ENCODE measurements around the gene TNRC6C. TPM values are rescaled to one million over a fixed set of nuclear protein-coding genes. Genes with fewer than 3 reads are reported as not detected.

The TNRC6C gene
- total RNA-seq, 3 donors from 2014 or later, result 19.6 to 25.0 (median 20.4) TPM

GRCh38 chr17:78124081-78124835, 165.8 kb downstream of the TNRC6C start:
- Mint-ChIP-seq H3K36me3 (ENCODE audit: insufficient read depth) (peaks cover 15% of the 10 kb centered on the region), H3K4me1 (ENCODE audit: low read depth) (peaks cover 76% of the 10 kb centered on the region), H3K9me3 (no peaks in the 10 kb centered on the region), H3K4me3 (no peak overlapping the region), H3K27me3 (ENCODE audit: low read depth) (no peaks in the 10 kb centered on the region)
- no peak for ATAC-seq
- DNase-seq, result no peak

GRCh38 chr17:78124836-78125137, 166.3 kb downstream of the TNRC6C start:
- peak overlapping the region; percentile 70 for H3K4me3 Mint-ChIP-seq
- peaks cover 15% of the 10 kb centered on the region for H3K36me3 Mint-ChIP-seq (ENCODE audit: insufficient read depth)
- peaks cover 80% of the 10 kb centered on the region for H3K4me1 Mint-ChIP-seq (ENCODE audit: low read depth)
- H3K27me3 Mint-ChIP-seq (ENCODE audit: low read depth), result no peaks in the 10 kb centered on the region
- H3K9me3 Mint-ChIP-seq, result no peaks in the 10 kb centered on the region
- DNase-seq, result no peak
- ATAC-seq, result no peak

GRCh38 chr17:78125138-78125913, 166.8 kb downstream of the TNRC6C start:
- Mint-ChIP-seq H3K36me3 (ENCODE audit: insufficient read depth) (peaks cover 15% of the 10 kb centered on the region), H3K9me3 (no peaks in the 10 kb centered on the region), H3K4me3 (peak overlapping the region; percentile 70), H3K27me3 (ENCODE audit: low read depth) (no peaks in the 10 kb centered on the region), H3K4me1 (ENCODE audit: low read depth) (peaks cover 83% of the 10 kb centered on the region)
- DNase-seq, result no peak
- ATAC-seq, result no peak

GRCh38 chr17:78125976-78126894, 167.7 kb downstream of the TNRC6C start:
- H3K27me3 Mint-ChIP-seq (ENCODE audit: low read depth), result no peaks in the 10 kb centered on the region
- H3K9me3 Mint-ChIP-seq, result no peaks in the 10 kb centered on the region
- no peak for ATAC-seq
- peak overlapping the region; percentile 87 for H3K4me3 Mint-ChIP-seq
- H3K4me1 Mint-ChIP-seq (ENCODE audit: low read depth), result peaks cover 84% of the 10 kb centered on the region
- H3K36me3 Mint-ChIP-seq (ENCODE audit: insufficient read depth), result peaks cover 15% of the 10 kb centered on the region
- DNase-seq, result no peak

- H3K36me3 Mint-ChIP-seq (ENCODE audit: insufficient read depth), result peaks cover 15% of the 10 kb centered on the region
- ATAC-seq, result no peak
- H3K4me3 Mint-ChIP-seq, result peak overlapping the region; percentile 87
- H3K9me3 Mint-ChIP-seq, result no peaks in the 10 kb centered on the region
- DNase-seq, result no peak
- H3K27me3 Mint-ChIP-seq (ENCODE audit: low read depth), result no peaks in the 10 kb centered on the region
- peaks cover 78% of the 10 kb centered on the region for H3K4me1 Mint-ChIP-seq (ENCODE audit: low read depth)
Measured at GRCh38 chr17:78126895-78127238, 168.4 kb downstream of the TNRC6C start.

- ATAC-seq (peak; percentile 9), DNase-seq (peak; percentile 47)
- Mint-ChIP-seq H3K9me3 (no peaks in the 10 kb centered on the region), H3K4me1 (ENCODE audit: low read depth) (peaks cover 74% of the 10 kb centered on the region), H3K4me3 (peak overlapping the region; percentile 87), H3K27me3 (ENCODE audit: low read depth) (no peaks in the 10 kb centered on the region), H3K36me3 (ENCODE audit: insufficient read depth) (peaks cover 12% of the 10 kb centered on the region)
Measured at GRCh38 chr17:78127239-78127887, 168.9 kb downstream of the TNRC6C start.

- DNase-seq, result no peak
- H3K4me1 Mint-ChIP-seq (ENCODE audit: low read depth), result peaks cover 73% of the 10 kb centered on the region
Measured at GRCh38 chr17:78127888-78128550, 169.5 kb downstream of the TNRC6C start.

GRCh38 chr17:78128551-78129350, 170.2 kb downstream of the TNRC6C start, which contains the start of gene TMC6:
TSS of gene TMC6 (minus strand) at chr17:78128755. CDS start at chr17:78126832, 1,923 bp downstream.
- Mint-ChIP-seq H3K4me3 (peak within 1 kb of the TSS; percentile 90), H3K36me3 (ENCODE audit: insufficient read depth) (peaks cover 4% of the 10 kb centered on the region), H3K27me3 (ENCODE audit: low read depth) (no peaks in the 10 kb centered on the region), H3K9me3 (no peaks in the 10 kb centered on the region), H3K4me1 (ENCODE audit: low read depth) (peaks cover 73% of the 10 kb centered on the region)
- peak; percentile 11 to 19 for ATAC-seq
- DNase-seq, result peak; percentile 58

More at GRCh38 chr17:78127888-78128550, 169.5 kb downstream of the TNRC6C start:
- no peak for ATAC-seq
- peak overlapping the region; percentile 87 for H3K4me3 Mint-ChIP-seq
- peaks cover 6% of the 10 kb centered on the region for H3K36me3 Mint-ChIP-seq (ENCODE audit: insufficient read depth)
- no peaks in the 10 kb centered on the region for H3K27me3 Mint-ChIP-seq (ENCODE audit: low read depth)
- no peaks in the 10 kb centered on the region for H3K9me3 Mint-ChIP-seq

GRCh38 chr17:78129351-78130089, 171.0 kb downstream of the TNRC6C start:
- no peak for DNase-seq
- Mint-ChIP-seq H3K36me3 (ENCODE audit: insufficient read depth) (peaks cover 10% of the 10 kb centered on the region), H3K4me3 (peak overlapping the region; percentile 90), H3K4me1 (ENCODE audit: low read depth) (peaks cover 73% of the 10 kb centered on the region), H3K27me3 (ENCODE audit: low read depth) (no peaks in the 10 kb centered on the region), H3K9me3 (no peaks in the 10 kb centered on the region)
- no peak for ATAC-seq

- H3K4me1 Mint-ChIP-seq (ENCODE audit: low read depth), result peaks cover 73% of the 10 kb centered on the region
- no peaks in the 10 kb centered on the region for H3K9me3 Mint-ChIP-seq
- H3K4me3 Mint-ChIP-seq, result peak overlapping the region; percentile 90
- H3K36me3 Mint-ChIP-seq (ENCODE audit: insufficient read depth), result peaks cover 10% of the 10 kb centered on the region
- H3K27me3 Mint-ChIP-seq (ENCODE audit: low read depth), result no peaks in the 10 kb centered on the region
- no peak for DNase-seq
- no peak for ATAC-seq
Measured at GRCh38 chr17:78130090-78130436, 171.6 kb downstream of the TNRC6C start.

- H3K4me1 Mint-ChIP-seq (ENCODE audit: low read depth), result peaks cover 73% of the 10 kb centered on the region
- DNase-seq, result peak; percentile 44
- H3K9me3 Mint-ChIP-seq, result no peaks in the 10 kb centered on the region
- H3K27me3 Mint-ChIP-seq (ENCODE audit: low read depth), result no peaks in the 10 kb centered on the region
- H3K4me3 Mint-ChIP-seq, result peak within 1 kb of the TSS; percentile 90
- peak; percentile 21 to 22 for ATAC-seq
- peaks cover 14% of the 10 kb centered on the region for H3K36me3 Mint-ChIP-seq (ENCODE audit: insufficient read depth)
Measured at GRCh38 chr17:78130437-78131101, 172.1 kb downstream of the TNRC6C start, which contains the start of gene TMC8. TSS of gene TMC8 (plus strand) at chr17:78130771. CDS start at chr17:78131589, 818 bp downstream.
